Measurements from ENCODE around the gene GUCA1A. TPM values are rescaled to one million over a fixed set of nuclear protein-coding genes. Genes with fewer than 3 reads are reported as not detected.

Gene GUCA1A
- total RNA-seq, 4 donors from 2014 or later: not detected

- Histone ChIP-seq H3K36me3 (no peaks in the 10 kb centered on the region), H3K27me3 (no peaks in the 10 kb centered on the region), H3K4me1 (peaks cover 40 to 47% of the 10 kb centered on the region in 2 donors), H3K9me3 (no peaks in the 10 kb centered on the region), H3K4me3 (replicated peaks in 1 of 3) (no peak overlapping the region), H3K27ac (no peak overlapping the region)
- TF ChIP-seq POLR2A (IDR thresholded peaks at IDR 0.05): no peak
- TF ChIP-seq, protein P1, sequence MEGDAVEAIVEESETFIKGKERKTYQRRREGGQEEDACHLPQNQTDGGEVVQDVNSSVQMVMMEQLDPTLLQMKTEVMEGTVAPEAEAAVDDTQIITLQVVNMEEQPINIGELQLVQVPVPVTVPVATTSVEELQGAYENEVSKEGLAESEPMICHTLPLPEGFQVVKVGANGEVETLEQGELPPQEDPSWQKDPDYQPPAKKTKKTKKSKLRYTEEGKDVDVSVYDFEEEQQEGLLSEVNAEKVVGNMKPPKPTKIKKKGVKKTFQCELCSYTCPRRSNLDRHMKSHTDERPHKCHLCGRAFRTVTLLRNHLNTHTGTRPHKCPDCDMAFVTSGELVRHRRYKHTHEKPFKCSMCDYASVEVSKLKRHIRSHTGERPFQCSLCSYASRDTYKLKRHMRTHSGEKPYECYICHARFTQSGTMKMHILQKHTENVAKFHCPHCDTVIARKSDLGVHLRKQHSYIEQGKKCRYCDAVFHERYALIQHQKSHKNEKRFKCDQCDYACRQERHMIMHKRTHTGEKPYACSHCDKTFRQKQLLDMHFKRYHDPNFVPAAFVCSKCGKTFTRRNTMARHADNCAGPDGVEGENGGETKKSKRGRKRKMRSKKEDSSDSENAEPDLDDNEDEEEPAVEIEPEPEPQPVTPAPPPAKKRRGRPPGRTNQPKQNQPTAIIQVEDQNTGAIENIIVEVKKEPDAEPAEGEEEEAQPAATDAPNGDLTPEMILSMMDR (IDR thresholded peaks at IDR 0.05): no peak
- 76% methylated on average over 9 of the region's 9 CpGs for WGBS, 2 donors
- intact Hi-C loops (cut with DNase I): no loop called here
- no peak for DNase-seq
Observed at GRCh38 chr6:42138630-42139619, 34.2 kb upstream of the GUCA1A start.

GRCh38 chr6:42140032-42140431 is 33.1 kb upstream of the GUCA1A start:
- DNase-seq: peak; percentile 51 to 52
- H3K27me3 ChIP-seq: no peaks in the 10 kb centered on the region
- peak overlapping the region in 2 of 3 donors; percentile 3 to 78 for H3K27ac ChIP-seq
- H3K4me3 ChIP-seq (replicated peaks in 1 of 3): no peak overlapping the region
- intact Hi-C loops (cut with DNase I): no loop called here
- WGBS, 2 donors: 61 to 80% methylated on average over 2 to 4 of the region's 5 CpGs
- no peaks in the 10 kb centered on the region for H3K36me3 ChIP-seq
- H3K9me3 ChIP-seq: no peaks in the 10 kb centered on the region
- no peak for TF ChIP-seq POLR2A (IDR thresholded peaks at IDR 0.05)
- TF ChIP-seq, protein P1 (IDR thresholded peaks at IDR 0.05): no peak
- peaks cover 40 to 47% of the 10 kb centered on the region in 2 donors for H3K4me1 ChIP-seq

DNA sequence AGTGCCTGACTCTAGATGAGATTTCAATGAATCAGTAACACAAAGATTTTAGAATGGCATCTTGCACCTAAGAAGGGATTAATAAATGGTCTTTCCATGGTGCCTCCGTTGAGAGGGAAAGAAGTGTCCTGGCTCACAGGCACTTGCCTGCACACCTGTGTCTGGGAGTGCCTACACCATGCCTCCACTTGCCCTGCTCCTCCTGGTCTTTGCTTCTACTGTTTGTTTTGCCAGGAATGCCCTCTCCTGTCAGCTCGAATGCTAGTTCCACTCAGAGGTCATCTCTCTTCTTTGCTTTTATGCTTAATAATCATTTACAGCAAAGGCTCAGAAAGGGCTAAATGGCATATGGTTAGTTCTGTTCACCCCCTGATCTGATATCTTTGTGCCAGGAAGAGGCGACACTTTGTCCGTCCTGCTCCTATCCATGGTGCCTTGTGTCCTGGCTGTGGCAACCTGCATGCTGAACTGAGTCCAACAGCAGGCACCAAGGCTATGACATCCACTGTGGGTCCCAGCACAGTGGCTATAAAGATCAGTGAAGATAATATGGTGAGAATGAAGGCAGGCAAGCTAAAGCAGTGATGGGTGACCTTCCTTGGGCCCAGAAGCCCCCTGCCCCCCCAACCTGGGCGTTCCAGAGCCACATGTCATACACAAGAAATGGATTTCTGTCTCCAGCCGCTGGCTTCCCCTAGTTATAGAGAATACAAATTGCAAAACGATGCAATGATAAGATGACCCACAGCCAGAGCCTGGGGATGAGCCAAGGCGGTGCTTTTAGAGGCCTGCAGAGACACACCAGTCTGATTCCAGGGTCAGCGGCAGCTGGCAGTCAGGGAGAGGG is 32.2 kb upstream of the GUCA1A start:
- 41 to 55% methylated on average over 8 to 9 of the region's 9 CpGs for WGBS, 2 donors
- Histone ChIP-seq H3K27me3 (no peaks in the 10 kb centered on the region), H3K4me3 (replicated peaks in 1 of 3) (peak overlapping the region; percentile 8 to 53 (median 30))

GRCh38 chr6:42141603-42142117 is 31.5 kb upstream of the GUCA1A start:
- DNase-seq: peak; percentile 51 to 59
- Histone ChIP-seq H3K27me3 (no peaks in the 10 kb centered on the region), H3K9me3 (no peaks in the 10 kb centered on the region), H3K36me3 (no peaks in the 10 kb centered on the region), H3K4me1 (peaks cover 40 to 44% of the 10 kb centered on the region in 2 donors), H3K4me3 (replicated peaks in 1 of 3) (peak overlapping the region; percentile 8 to 53 (median 30)), H3K27ac (peak overlapping the region; percentile 66 to 90 (median 78))
- intact Hi-C loops (cut with DNase I): no loop called here
- 19 to 30% methylated on average over 10 to 12 of the region's 13 CpGs for WGBS, 2 donors
- TF ChIP-seq, protein P1 (IDR thresholded peaks at IDR 0.05): no peak
- TF ChIP-seq POLR2A (IDR thresholded peaks at IDR 0.05): no peak

More for the DNA sequence above, 32.2 kb upstream of the GUCA1A start:
- intact Hi-C loops (cut with DNase I): no loop called here
- H3K9me3 ChIP-seq: no peaks in the 10 kb centered on the region
- H3K27ac ChIP-seq: peak overlapping the region; percentile 66 to 90 (median 78)
- H3K4me1 ChIP-seq: peaks cover 40 to 47% of the 10 kb centered on the region in 2 donors
- DNase-seq: no peak
- no peaks in the 10 kb centered on the region for H3K36me3 ChIP-seq
- TF ChIP-seq POLR2A (IDR thresholded peaks at IDR 0.05): no peak
- TF ChIP-seq, protein P1 (IDR thresholded peaks at IDR 0.05): no peak

Measured in thyroid gland (tissue), 4 donors.